SK-N-SH (cell line): ENCODE results near the gene TFF1. TPM values are rescaled to one million over a fixed set of nuclear protein-coding genes. Genes with fewer than 3 reads are reported as not detected.

Experiments
- CTCF ChIA-PET: fragments of 300-600, 350-600 bp; formaldehyde crosslinking; extraction: SDS; loops from one replicate; lab custom pipeline; 2021; lab: Yijun Ruan, JAX
- POLR2A ChIA-PET: fragments of 350-600 bp; sonication (Branson Sonifier 250); formaldehyde crosslinking; extraction: SDS; loops from one replicate; lab custom pipeline; 2020; ENCODE audit warnings: antibody characterized with exemption, inconsistent platforms; lab: Yijun Ruan, JAX
- DNase-seq: peaks from one replicate; pipeline ENCODE4 v3.0.0; 2012
- H2AFZ ChIP-seq: fragments of 200-600 bp; sonication (generic); 2 replicates; pipeline ENCODE4 v1.8.1; 2016; ENCODE audit warnings: antibody characterized with exemption, mild to moderate bottlenecking, low read depth
- H3F3A ChIP-seq: fragments of 200-600 bp; sonication (generic); replicated peaks from 2 replicates; pipeline ENCODE3; 2016; ENCODE audit warnings: antibody characterized with exemption, mild to moderate bottlenecking; ENCODE audit not compliant: insufficient read depth
- H3K27ac ChIP-seq, 2 experiments: fragments of 200-500 bp in 1 of 2; fragments of 200-600 bp in 1 of 2; sonication (Bioruptor generic) in 1 of 2; sonication (generic), shearing (Covaris generic) in 1 of 2; 2 replicates each; pipeline versions ENCODE4 v1.5.1 to v1.6.1; 2014 to 2016; ENCODE audit warnings: low read depth in 2 of 2, inconsistent platforms in 1 of 2, low read length in 1 of 2, mild to moderate bottlenecking in 1 of 2, mixed read lengths in 1 of 2
- H3K27me3 ChIP-seq: fragments of 200-600 bp; sonication (generic), shearing (Covaris generic); 2 replicates; pipeline ENCODE4 v1.6.1; 2016; ENCODE audit warnings: mixed run types; ENCODE audit not compliant: insufficient read depth
- H3K36me3 ChIP-seq, 2 experiments: fragments of 200-500 bp in 1 of 2; fragments of 200-600 bp in 1 of 2; sonication (Bioruptor generic) in 1 of 2; sonication (generic) in 1 of 2; replicated peaks in 1 of 2; 2 replicates each; pipeline versions ENCODE3 to v1.5.1; 2014 to 2016; ENCODE audit warnings: low read length in 1 of 2, mild to moderate bottlenecking in 1 of 2; ENCODE audit not compliant: insufficient read depth in 2 of 2, control insufficient read depth in 1 of 2
- H3K4me1 ChIP-seq, 2 experiments: fragments of 200-500 bp in 1 of 2; fragments of 200-600 bp in 1 of 2; sonication (Bioruptor generic) in 1 of 2; sonication (generic), shearing (Covaris generic) in 1 of 2; 2 replicates each; pipeline versions ENCODE4 v1.5.1 to v1.6.1; 2014 to 2016; ENCODE audit warnings: low read depth in 1 of 2, low read length in 1 of 2, mixed run types in 1 of 2; ENCODE audit not compliant: insufficient read depth in 2 of 2, control insufficient read depth in 1 of 2
- H3K4me2 ChIP-seq: fragments of 200-600 bp; sonication (generic), shearing (Covaris generic); 2 replicates; pipeline ENCODE4 v1.6.1; 2017; ENCODE audit warnings: mixed run types
- H3K4me3 ChIP-seq, 2 experiments: fragments of 200-500 bp in 1 of 2; fragments of 200-600 bp in 1 of 2; sonication (Bioruptor generic) in 1 of 2; sonication (generic), shearing (Covaris generic) in 1 of 2; 2 replicates each; pipeline versions ENCODE4 v1.5.1 to v1.8.1; 2014 to 2016; ENCODE audit warnings: low read depth in 2 of 2, inconsistent platforms in 1 of 2, low read length in 1 of 2, mild to moderate bottlenecking in 1 of 2, mixed read lengths in 1 of 2, moderate library complexity in 1 of 2
- H3K79me2 ChIP-seq: fragments of 200-600 bp; sonication (generic); 2 replicates; pipeline ENCODE4 v1.8.1; 2017; ENCODE audit warnings: mild to moderate bottlenecking; ENCODE audit not compliant: insufficient read depth
- H3K9ac ChIP-seq: fragments of 200-600 bp; sonication (generic); 2 replicates; pipeline ENCODE4 v1.6.1; 2017; ENCODE audit warnings: mixed run types
- H3K9me2 ChIP-seq: fragments of 200-600 bp; sonication (generic); 2 replicates; pipeline ENCODE4 v1.6.1; 2017; ENCODE audit warnings: mixed run types
- H3K9me3 ChIP-seq: fragments of 200-600 bp; sonication (generic); 2 replicates; pipeline ENCODE4 v1.6.1; 2017; ENCODE audit warnings: mixed run types, mild to moderate bottlenecking, moderate library complexity
- H4K20me1 ChIP-seq: fragments of 200-600 bp; sonication (generic); 2 replicates; pipeline ENCODE4 v1.6.1; 2017; ENCODE audit warnings: mild to moderate bottlenecking, mixed run types; ENCODE audit not compliant: insufficient read depth
- ELF1 ChIP-seq: IDR thresholded peaks from 2 replicates; pipeline ENCODE4 v1.4.0; 2012
- EP300 ChIP-seq, 2 experiments: IDR thresholded peaks; 2 replicates each; pipeline versions ENCODE4 v1.4.0 to v1.6.1; 2012; ENCODE audit warnings: borderline replicate concordance in 1 of 2, low read depth in 1 of 2, low read length in 1 of 2
- FOXJ3 ChIP-seq: sonication (generic); formaldehyde crosslinking; IDR thresholded peaks from 2 replicates; pipeline ENCODE4 v1.5.1; 2020; ENCODE audit warnings: mild to moderate bottlenecking, missing genetic modification reagents
- FOXM1 ChIP-seq: IDR thresholded peaks from 2 replicates; pipeline ENCODE4 v1.4.0; 2012; ENCODE audit warnings: low read depth, mild to moderate bottlenecking
- GATA2 ChIP-seq: sonication (generic); formaldehyde crosslinking; IDR thresholded peaks from 2 replicates; pipeline ENCODE4 v1.5.0; 2020; ENCODE audit warnings: mild to moderate bottlenecking, missing genetic modification reagents
- MEF2A ChIP-seq: IDR thresholded peaks from 2 replicates; pipeline ENCODE4 v1.4.0; 2012; ENCODE audit warnings: low read depth, borderline replicate concordance
- MXI1 ChIP-seq: IDR thresholded peaks from 2 replicates; pipeline ENCODE4 v1.6.1; 2012; ENCODE audit warnings: mild to moderate bottlenecking, low read depth, low read length, improper control_type of control experiment
- NFIC ChIP-seq: IDR thresholded peaks from 2 replicates; pipeline ENCODE4 v1.4.0; 2012; ENCODE audit warnings: borderline replicate concordance
- NRF1 ChIP-seq: IDR thresholded peaks from 2 replicates; pipeline ENCODE4 v1.6.1; 2012; ENCODE audit warnings: low read depth, mild to moderate bottlenecking, low read length
- RAD21 ChIP-seq: IDR thresholded peaks from 2 replicates; pipeline ENCODE4 v1.6.1; 2012; ENCODE audit warnings: mild to moderate bottlenecking, low read length
- SIN3A ChIP-seq: IDR thresholded peaks from 2 replicates; pipeline ENCODE4 v1.6.1; 2012; ENCODE audit warnings: low read depth, mild to moderate bottlenecking, low read length, moderate library complexity, borderline replicate concordance
- SMC3 ChIP-seq: IDR thresholded peaks from 2 replicates; pipeline ENCODE4 v1.6.1; 2012; ENCODE audit warnings: low read depth, low read length, improper control_type of control experiment
- TAF1 ChIP-seq: IDR thresholded peaks from 2 replicates; pipeline ENCODE4 v1.6.1; 2012; ENCODE audit warnings: low read depth, mild to moderate bottlenecking, low read length, moderate library complexity, borderline replicate concordance
- TCF12 ChIP-seq: IDR thresholded peaks from 2 replicates; pipeline ENCODE4 v1.4.0; 2012
- TEAD4 ChIP-seq: IDR thresholded peaks from 2 replicates; pipeline ENCODE4 v1.4.0; 2012; ENCODE audit warnings: mild to moderate bottlenecking, borderline replicate concordance; ENCODE audit not compliant: insufficient read depth
- YY1 ChIP-seq: IDR thresholded peaks from 2 replicates; pipeline ENCODE4 v1.4.0; 2012; ENCODE audit warnings: low read depth, mild to moderate bottlenecking
- WGBS: methylation state at CpG from one replicate; pipeline ENCODE4 v1.1.6; 2017; ENCODE audit warnings: low lambda C conversion rate; 5-methylcytosine and 5-hydroxymethylcytosine counted together
- polyA plus RNA-seq, 3 experiments: library from polyadenylated mRNA; depleted of rRNA; stranded (reverse); fragments of >200 nt; gene quantifications; 2 replicates each; pipeline ENCODE4 v1.2.3, GENCODE V29; 2012
- TF ChIP-seq, protein P1 (sequence below): fragments of 150-350 bp; IDR thresholded peaks from 2 replicates; pipeline ENCODE4 v1.6.1; 2016; ENCODE audit warnings: mild to moderate bottlenecking, low read depth, low read length
- TF ChIP-seq, protein P2 (sequence below): IDR thresholded peaks from 2 replicates; pipeline ENCODE4 v1.4.0; 2012; ENCODE audit warnings: low read depth
- TF ChIP-seq, protein P3 (sequence below): IDR thresholded peaks from 2 replicates; pipeline ENCODE4 v1.4.0; 2012; ENCODE audit warnings: low read depth, borderline replicate concordance
- TF ChIP-seq, protein P4 (sequence below): IDR thresholded peaks from 2 replicates; pipeline ENCODE4; 2012
- TF ChIP-seq, protein P5 (sequence below): fragments of 150-350 bp; IDR thresholded peaks from 2 replicates; pipeline ENCODE4 v1.6.1; 2017; ENCODE audit warnings: antibody characterized with exemption, low read length, low read depth, borderline replicate concordance

Gene TFF1
- polyA plus RNA-seq, 1 of the 3 experiments (the other 2 are of a cell fraction) = not detected

DNA sequence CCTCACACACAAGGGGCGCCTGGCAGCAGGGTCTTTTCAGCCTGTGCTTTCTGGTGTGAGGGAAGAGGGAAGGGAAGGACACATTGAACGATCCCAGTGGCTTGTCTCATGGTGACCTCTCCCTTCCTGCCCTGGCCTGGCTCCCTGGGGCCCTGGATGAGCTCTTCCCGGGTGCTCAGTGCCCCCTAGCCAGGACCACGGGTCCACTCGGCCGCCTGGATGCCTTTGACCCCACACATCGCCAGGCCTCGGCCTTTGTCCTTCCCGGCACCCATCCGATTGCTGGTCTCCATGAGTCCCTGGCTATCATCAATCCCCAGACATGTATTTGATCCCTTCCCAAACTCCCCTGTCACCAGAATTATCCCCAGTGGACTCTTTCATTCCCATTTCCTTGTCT is 45.1 kb downstream of the TFF1 start (continued):
- TF ChIP-seq, protein P1, sequence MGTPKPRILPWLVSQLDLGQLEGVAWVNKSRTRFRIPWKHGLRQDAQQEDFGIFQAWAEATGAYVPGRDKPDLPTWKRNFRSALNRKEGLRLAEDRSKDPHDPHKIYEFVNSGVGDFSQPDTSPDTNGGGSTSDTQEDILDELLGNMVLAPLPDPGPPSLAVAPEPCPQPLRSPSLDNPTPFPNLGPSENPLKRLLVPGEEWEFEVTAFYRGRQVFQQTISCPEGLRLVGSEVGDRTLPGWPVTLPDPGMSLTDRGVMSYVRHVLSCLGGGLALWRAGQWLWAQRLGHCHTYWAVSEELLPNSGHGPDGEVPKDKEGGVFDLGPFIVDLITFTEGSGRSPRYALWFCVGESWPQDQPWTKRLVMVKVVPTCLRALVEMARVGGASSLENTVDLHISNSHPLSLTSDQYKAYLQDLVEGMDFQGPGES = no peak
- TF ChIP-seq NFIC (no peak), NRF1 (no peak)

DNA sequence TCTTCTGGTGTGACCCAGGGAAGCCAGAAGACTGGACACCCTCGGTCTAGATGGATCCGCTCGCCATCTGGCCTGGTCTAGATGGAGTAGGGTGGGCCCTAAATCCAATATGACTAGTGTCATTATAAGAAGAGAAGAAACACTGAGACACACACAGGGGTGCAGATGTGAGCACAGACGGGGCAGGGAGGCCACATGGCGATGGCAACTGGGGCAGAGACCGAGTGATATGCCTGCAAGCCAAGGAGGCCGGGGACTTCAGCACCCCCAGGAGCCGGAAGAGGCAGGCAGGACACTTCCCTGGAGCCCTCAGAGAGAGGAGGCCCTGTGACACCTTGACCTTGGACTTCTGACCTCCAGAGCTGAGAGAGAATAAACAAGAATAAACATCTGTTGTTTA is 45.5 kb downstream of the TFF1 start:
- no peaks in the 10 kb centered on the region for H3K79me2 ChIP-seq
- TF ChIP-seq ELF1 = no peak
- TF ChIP-seq FOXM1 = no peak
- TF ChIP-seq, protein P2, sequence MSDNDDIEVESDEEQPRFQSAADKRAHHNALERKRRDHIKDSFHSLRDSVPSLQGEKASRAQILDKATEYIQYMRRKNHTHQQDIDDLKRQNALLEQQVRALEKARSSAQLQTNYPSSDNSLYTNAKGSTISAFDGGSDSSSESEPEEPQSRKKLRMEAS = no peak
- TF ChIP-seq, protein P3, sequence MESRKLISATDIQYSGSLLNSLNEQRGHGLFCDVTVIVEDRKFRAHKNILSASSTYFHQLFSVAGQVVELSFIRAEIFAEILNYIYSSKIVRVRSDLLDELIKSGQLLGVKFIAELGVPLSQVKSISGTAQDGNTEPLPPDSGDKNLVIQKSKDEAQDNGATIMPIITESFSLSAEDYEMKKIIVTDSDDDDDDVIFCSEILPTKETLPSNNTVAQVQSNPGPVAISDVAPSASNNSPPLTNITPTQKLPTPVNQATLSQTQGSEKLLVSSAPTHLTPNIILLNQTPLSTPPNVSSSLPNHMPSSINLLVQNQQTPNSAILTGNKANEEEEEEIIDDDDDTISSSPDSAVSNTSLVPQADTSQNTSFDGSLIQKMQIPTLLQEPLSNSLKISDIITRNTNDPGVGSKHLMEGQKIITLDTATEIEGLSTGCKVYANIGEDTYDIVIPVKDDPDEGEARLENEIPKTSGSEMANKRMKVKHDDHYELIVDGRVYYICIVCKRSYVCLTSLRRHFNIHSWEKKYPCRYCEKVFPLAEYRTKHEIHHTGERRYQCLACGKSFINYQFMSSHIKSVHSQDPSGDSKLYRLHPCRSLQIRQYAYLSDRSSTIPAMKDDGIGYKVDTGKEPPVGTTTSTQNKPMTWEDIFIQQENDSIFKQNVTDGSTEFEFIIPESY = no peak
- TF ChIP-seq EP300 (IDR thresholded peaks at IDR 0.05; ENCODE audit: borderline replicate concordance in 1 of 2, low read depth in 1 of 2, low read length in 1 of 2) = no peak
- TF ChIP-seq SMC3 = no peak
- no peak for TF ChIP-seq YY1
- TF ChIP-seq FOXJ3 = no peak
- TF ChIP-seq TEAD4 = no peak
- no peaks in the 10 kb centered on the region for H3F3A ChIP-seq
- no peaks in the 10 kb centered on the region for H3K27me3 ChIP-seq
- H3K36me3 ChIP-seq = no peaks in the 10 kb centered on the region
- no peak overlapping the region for H3K4me3 ChIP-seq
- no peak for DNase-seq
- H4K20me1 ChIP-seq = no peaks in the 10 kb centered on the region
- ChIA-PET POLR2A (no interaction called here), CTCF (interaction anchor here (3.0 kb wide), 1 partner anchor 11 kb away, joined by 13 read pairs; no protein-coding TSS in a partner anchor)
- H3K4me1 ChIP-seq = no peaks in the 10 kb centered on the region
- no peak overlapping the region for H3K27ac ChIP-seq
- no peaks in the 10 kb centered on the region for H3K9me2 ChIP-seq
- 25% methylated on average over 8 of the region's 8 CpGs for WGBS
- H2AFZ ChIP-seq = no peak overlapping the region
- no peak overlapping the region for H3K4me2 ChIP-seq
- no peak overlapping the region for H3K9ac ChIP-seq
- H3K9me3 ChIP-seq = no peaks in the 10 kb centered on the region

DNA sequence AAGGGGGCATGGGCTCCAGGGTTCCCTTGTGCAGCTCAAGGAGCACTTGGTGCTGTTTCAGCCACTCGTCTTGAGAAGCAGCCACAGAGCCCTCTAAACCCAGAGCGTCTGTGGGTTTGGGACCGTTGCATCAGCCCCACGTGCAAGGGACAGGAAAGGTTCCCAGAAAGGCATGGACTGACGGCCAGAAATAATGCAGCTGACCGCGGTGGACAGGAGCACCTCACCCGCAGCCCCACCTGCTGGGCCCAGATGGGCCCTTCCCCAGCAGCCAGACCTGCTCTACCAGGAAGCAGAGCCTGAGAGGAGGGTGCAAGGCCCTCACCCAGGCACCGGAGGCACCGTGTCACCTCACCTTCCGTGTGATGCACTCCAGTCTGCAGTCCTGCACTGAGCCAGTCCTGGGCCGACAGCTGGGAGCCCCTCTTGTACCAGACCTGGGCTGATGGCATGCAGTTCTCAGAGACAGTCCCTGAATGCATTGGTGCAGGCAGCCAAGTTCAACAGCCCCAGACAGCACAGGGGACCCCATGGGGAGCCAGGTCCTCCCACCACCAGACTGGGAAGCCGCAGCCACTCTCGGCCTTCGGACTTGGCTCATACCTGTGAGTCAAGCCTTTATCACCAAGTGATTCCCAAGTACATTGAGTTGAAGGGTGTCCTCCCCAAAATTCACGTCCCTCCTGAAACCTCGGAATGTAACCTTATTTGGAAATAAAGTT is 46.3 kb downstream of the TFF1 start:
- ChIA-PET POLR2A (no interaction called here), CTCF (interaction anchor here (2.3 kb wide), 1 partner anchor 10 kb away, joined by 12 read pairs; no protein-coding TSS in a partner anchor)
- Histone ChIP-seq H3K36me3 (no peaks in the 10 kb centered on the region), H2AFZ (no peak overlapping the region), H3K4me2 (no peak overlapping the region), H3K4me1 (no peaks in the 10 kb centered on the region), H3F3A (no peaks in the 10 kb centered on the region), H3K4me3 (no peak overlapping the region), H3K27ac (no peak overlapping the region), H3K9ac (no peak overlapping the region), H3K9me3 (no peaks in the 10 kb centered on the region), H3K79me2 (no peaks in the 10 kb centered on the region), H3K27me3 (no peaks in the 10 kb centered on the region), H3K9me2 (no peaks in the 10 kb centered on the region), H4K20me1 (no peaks in the 10 kb centered on the region)
- no peak for DNase-seq
- 57% methylated on average over 7 of the region's 17 CpGs for WGBS
- TF ChIP-seq, protein P4, sequence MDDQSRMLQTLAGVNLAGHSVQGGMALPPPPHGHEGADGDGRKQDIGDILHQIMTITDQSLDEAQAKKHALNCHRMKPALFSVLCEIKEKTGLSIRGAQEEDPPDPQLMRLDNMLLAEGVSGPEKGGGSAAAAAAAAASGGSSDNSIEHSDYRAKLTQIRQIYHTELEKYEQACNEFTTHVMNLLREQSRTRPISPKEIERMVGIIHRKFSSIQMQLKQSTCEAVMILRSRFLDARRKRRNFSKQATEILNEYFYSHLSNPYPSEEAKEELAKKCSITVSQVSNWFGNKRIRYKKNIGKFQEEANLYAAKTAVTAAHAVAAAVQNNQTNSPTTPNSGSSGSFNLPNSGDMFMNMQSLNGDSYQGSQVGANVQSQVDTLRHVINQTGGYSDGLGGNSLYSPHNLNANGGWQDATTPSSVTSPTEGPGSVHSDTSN = no peak
- TF ChIP-seq, protein P5, sequence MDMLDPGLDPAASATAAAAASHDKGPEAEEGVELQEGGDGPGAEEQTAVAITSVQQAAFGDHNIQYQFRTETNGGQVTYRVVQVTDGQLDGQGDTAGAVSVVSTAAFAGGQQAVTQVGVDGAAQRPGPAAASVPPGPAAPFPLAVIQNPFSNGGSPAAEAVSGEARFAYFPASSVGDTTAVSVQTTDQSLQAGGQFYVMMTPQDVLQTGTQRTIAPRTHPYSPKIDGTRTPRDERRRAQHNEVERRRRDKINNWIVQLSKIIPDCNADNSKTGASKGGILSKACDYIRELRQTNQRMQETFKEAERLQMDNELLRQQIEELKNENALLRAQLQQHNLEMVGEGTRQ = no peak
- no peak for TF ChIP-seq FOXJ3
- TF ChIP-seq MXI1 = no peak
- no peak for TF ChIP-seq FOXM1
- TF ChIP-seq, protein P2 = no peak
- no peak for TF ChIP-seq RAD21
- no peak for TF ChIP-seq TCF12
- TF ChIP-seq TAF1 = no peak
- TF ChIP-seq GATA2 (CRISPR knock-in tag) = no peak
- TF ChIP-seq MEF2A = no peak
- TF ChIP-seq SIN3A = no peak
